ENCODE results near the gene CSH2.

Gene CSH2

DNA sequence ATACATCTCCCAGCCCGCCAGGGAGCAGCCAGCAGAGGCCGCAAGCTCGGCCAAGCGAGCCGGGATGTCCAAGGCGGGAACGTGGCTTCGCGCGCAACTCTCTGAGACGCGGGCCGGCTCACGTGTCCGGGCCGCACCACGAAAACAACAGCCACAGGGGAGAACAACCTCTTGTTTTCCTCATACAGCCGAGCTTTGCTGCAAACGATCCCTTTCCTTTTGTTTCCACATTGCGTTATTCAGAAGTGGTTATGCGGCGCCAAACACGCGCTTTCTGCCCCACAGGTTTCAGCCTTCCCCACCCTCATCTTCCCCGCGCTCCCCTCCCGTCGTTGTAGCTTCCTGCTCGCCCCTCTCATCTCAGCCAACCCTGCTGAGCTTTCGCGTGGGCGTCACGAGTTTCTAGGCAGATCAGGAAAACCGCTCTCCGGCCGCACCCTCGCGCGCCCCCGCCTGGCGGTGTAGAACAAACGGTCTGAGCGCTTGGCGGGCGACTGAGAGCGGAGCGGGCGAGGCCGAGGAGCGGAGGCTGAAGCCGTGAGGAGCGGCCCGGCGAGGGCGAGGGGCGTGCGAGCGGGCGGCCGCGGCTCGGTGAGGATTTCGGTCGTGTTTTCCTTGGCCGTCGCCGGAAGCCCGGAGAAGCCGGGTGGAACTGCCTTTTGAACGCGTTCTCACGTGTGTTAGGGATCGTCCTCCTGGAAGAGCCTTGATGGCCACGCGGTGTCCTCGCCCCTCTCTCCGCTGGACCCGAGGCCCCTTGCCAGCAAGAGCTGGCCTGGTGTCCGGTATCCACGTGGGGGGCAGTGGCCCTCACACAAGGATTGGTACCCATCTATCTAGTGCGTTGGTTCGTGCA, 24.4 kb downstream of the CSH2 start:
- TF ChIP-seq, protein P1, sequence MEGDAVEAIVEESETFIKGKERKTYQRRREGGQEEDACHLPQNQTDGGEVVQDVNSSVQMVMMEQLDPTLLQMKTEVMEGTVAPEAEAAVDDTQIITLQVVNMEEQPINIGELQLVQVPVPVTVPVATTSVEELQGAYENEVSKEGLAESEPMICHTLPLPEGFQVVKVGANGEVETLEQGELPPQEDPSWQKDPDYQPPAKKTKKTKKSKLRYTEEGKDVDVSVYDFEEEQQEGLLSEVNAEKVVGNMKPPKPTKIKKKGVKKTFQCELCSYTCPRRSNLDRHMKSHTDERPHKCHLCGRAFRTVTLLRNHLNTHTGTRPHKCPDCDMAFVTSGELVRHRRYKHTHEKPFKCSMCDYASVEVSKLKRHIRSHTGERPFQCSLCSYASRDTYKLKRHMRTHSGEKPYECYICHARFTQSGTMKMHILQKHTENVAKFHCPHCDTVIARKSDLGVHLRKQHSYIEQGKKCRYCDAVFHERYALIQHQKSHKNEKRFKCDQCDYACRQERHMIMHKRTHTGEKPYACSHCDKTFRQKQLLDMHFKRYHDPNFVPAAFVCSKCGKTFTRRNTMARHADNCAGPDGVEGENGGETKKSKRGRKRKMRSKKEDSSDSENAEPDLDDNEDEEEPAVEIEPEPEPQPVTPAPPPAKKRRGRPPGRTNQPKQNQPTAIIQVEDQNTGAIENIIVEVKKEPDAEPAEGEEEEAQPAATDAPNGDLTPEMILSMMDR (IDR thresholded peaks at IDR 0.05; ENCODE audit: extremely low read depth, insufficient read depth, missing control alignments) = peak; percentile 83
- in situ Hi-C loops (cut with MboI; ENCODE audit: low pct_unique_long_range_greater_than_20kb, low sequenced_read_pairs, unreplicated experiment) = loop anchor here (25.0 kb wide), 1 partner anchor 412 kb away; the partner anchor contains the start of gene CYB561
- peak; percentile 96 for DNase-seq (ENCODE audit: low spot score)

DNA sequence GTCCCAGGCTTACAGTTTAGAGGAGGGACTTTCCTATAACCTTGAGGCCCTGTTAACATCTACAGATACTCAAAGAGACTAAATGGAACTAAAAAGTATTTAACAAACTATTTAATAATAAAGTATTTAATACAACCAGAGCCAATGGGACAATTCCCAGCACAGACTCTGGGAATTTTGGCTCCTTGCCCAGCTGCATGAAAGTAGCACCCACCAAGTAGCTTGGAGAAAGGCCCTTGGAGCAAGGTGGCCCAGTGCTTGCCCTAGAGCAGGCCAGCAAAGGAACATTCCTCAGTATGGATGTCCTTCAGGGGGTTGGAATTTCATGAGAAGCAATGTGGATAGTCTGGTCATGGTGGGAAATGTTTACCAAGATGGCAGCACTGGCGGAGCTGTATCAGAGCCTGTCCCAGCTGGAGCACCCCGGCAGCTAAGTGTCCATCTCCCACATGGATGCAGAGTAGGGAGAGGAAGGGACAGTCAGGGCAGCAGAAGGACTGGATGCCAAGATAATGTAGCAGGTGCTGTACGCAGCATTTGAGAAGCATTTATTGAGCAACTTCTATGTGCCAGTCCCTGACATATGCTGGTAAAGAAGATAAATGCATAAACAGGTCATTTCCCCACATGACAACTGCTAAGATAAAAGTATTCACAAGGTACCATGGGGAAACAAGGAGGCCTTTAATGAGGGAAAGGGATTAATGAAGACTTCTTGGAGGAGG, 25.8 kb downstream of the CSH2 start:
- TF ChIP-seq, protein P1 (IDR thresholded peaks at IDR 0.05; ENCODE audit: extremely low read depth, insufficient read depth, missing control alignments) = no peak
- in situ Hi-C loops (cut with MboI; ENCODE audit: low pct_unique_long_range_greater_than_20kb, low sequenced_read_pairs, unreplicated experiment) = loop anchor here (25.0 kb wide), 1 partner anchor 410 kb away; the partner anchor contains the start of gene CYB561
- no peak for DNase-seq (ENCODE audit: low spot score)

DNA sequence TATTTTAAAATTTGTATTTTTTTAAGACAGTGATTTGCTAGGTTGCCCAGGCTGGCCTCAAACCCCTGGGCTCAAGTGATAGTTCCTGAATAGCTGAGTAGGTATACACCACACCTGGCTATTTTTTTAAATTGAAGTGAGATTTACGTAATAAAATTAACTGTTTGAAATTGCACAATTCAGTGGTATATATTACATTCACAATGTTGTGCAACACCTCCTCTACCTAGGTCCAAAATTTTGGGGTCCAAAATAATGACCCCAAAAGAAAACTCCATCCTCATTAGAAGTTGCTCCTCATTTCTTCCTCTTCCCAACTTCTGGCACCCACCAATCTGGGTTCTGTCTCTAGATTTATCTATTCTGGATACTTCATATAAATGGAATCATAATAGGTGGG, 28.0 kb downstream of the CSH2 start:
- in situ Hi-C loops (cut with MboI; ENCODE audit: low pct_unique_long_range_greater_than_20kb, low sequenced_read_pairs, unreplicated experiment) = loop anchor here (25.0 kb wide), 1 partner anchor 408 kb away; the partner anchor contains the start of gene CYB561
- TF ChIP-seq, protein P1 (IDR thresholded peaks at IDR 0.05; ENCODE audit: extremely low read depth, insufficient read depth, missing control alignments) = no peak
- no peak for DNase-seq (ENCODE audit: low spot score)

DNA sequence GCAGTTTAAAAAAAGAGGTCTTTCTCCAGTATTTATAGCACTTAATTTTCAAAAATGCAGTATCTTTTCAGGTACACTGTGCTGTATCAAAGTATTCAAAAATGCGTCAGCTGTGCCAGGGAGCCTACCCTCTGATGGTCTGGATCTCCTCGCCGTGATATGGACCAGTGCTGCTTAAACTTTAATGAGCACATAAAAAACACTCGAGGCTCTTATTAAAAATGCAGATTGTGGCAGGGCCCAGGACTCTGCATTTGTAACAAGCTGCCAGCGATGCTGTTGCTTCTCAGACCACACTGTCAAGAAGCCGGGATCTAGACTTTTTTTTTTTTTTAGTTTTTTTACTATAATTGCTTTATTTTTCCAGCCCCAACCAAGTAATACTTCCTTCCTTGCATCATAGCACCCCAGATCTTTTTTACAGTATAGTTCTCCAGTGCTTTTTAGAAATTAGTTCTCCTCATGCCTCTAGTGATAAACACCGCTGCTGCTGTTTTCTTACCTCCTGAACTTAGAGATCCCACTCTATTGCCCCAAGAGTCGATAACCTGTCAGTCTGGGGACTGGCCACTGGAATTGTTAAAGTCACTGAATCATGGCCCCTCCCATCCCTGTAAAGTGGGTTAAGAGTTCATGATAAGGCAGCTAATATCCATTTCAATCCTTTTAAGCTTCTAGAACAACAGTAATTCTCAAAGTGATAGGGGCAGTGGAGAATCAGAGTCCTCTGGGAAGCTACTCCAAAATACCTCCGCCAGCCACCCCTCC, 29.4 kb downstream of the CSH2 start:
- in situ Hi-C loops (cut with MboI; ENCODE audit: low pct_unique_long_range_greater_than_20kb, low sequenced_read_pairs, unreplicated experiment) = loop anchor here (25.0 kb wide), 1 partner anchor 407 kb away; the partner anchor contains the start of gene CYB561
- TF ChIP-seq, protein P1 (IDR thresholded peaks at IDR 0.05; ENCODE audit: extremely low read depth, insufficient read depth, missing control alignments) = no peak
- no peak for DNase-seq (ENCODE audit: low spot score)

DNA sequence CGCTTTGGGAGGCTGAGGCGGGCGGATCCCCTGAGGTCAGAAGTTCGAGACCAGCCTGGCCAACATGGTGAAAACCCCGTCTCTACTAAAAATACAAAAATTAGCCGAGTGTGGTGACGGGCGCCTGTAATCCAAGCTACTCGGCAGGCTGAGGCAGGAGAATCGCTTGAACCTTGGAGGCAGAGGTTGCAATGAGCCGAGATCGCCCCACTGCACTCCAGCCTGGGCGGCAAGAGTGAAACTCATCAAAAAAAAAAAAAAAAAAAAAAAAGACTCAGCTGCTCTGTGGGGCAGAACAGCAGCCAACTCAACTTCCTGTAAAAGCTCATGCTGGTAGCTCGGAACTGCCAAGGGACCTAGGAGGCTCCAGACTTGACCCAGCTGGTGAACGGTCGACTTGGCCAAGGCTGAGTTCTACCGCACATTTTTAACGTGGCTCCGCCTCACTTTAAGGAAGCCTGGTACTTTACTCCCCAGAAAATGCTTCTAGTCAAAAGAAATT, 30.0 kb downstream of the CSH2 start:
- peak; percentile 60 for DNase-seq (ENCODE audit: low spot score)
- in situ Hi-C loops (cut with MboI; ENCODE audit: low pct_unique_long_range_greater_than_20kb, low sequenced_read_pairs, unreplicated experiment) = loop anchor here (25.0 kb wide), 1 partner anchor 406 kb away; the partner anchor contains the start of gene CYB561

DNA sequence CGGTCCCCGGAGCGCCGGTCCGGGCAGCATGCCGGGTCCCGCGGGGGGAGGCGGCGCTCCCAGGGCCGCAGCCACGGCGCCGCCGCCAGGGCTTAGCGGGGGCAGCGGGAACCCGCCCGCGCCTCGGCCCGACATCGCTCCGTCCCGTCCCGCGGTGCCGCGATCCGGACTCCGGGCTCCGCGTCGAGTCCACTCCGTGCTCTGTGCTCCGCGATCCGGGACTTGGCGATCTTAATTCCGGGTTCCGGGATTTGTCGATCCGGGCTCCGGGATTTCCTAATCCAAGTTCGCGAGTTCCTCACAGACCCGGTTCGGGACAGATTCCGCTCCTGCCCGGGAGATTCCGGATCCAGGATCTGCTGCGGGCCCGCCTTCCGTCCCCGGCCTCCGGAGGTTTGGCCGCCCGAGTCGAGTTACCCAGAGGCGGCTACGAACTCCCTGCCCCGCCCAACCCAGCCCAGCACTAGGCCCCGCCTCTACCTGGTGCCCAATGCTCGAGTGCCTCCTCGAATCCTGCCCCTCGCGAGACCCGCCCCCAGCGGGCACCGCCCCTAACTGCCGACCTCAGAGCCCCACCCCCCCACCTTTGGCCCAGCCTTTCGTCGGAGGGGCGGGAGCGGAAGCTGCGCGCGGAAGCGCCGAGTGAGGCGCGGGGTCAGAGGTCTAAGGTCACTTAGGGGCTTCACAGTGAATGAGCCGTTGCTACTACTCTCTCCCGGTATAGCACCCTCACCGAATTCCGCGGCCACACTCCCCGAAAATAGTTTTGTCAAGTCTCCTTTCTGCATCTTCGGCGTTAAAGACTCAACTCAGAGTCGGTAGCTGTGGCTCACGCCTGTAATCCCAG, 30.7 kb downstream of the CSH2 start, which contains the start of gene SMARCD2:
Gene SMARCD2, minus strand, starts transcription at position 146 of the 847 bp plus-strand sequence. Its CDS starts 11 bp downstream, at position 135.
- TF ChIP-seq, protein P1 (IDR thresholded peaks at IDR 0.05; ENCODE audit: extremely low read depth, insufficient read depth, missing control alignments) = no peak
- peak; percentile 98 for DNase-seq (ENCODE audit: low spot score)
- in situ Hi-C loops (cut with MboI; ENCODE audit: low pct_unique_long_range_greater_than_20kb, low sequenced_read_pairs, unreplicated experiment) = loop anchor here (25.0 kb wide), 1 partner anchor 405 kb away; the partner anchor contains the start of gene CYB561
